PC-9 (cell line): ENCODE measurements around the gene CACNA2D1.

ENCODE experiments used
- EZH2 ChIP-seq: fragments of 200-600 bp; sonication (generic); IDR thresholded peaks from 2 replicates; pipeline ENCODE4 v1.8.0; 2017; ENCODE audit warnings: antibody characterized with exemption, low read depth
- TF ChIP-seq, protein P1 (sequence below): fragments of 200-600 bp; sonication (generic); conservative IDR thresholded peaks from 2 replicates; pipeline ENCODE4 v1.6.1; 2017; ENCODE audit warnings: mixed run types, antibody characterized with exemption, mild to moderate bottlenecking, moderate library complexity

DNA sequence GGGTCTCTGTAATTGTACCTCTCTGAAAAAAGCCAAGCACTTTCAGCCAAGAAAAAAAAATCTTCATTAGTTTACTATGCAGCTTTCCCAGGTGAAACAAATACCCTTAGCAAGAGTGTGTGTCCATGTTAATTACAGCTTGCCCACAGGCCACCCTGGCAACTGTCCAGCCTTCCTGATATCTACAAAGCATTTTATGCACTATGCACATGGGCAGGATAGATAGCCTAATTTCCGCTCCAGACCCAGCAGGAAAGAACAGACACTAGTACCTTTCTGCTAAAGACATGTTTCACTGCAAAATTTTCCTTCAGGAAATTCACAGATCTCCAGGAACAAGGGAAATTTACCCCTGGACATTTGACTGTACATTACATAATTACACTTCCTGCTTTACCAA is 24.4 kb downstream of the CACNA2D1 start:
- TF ChIP-seq, protein P1, sequence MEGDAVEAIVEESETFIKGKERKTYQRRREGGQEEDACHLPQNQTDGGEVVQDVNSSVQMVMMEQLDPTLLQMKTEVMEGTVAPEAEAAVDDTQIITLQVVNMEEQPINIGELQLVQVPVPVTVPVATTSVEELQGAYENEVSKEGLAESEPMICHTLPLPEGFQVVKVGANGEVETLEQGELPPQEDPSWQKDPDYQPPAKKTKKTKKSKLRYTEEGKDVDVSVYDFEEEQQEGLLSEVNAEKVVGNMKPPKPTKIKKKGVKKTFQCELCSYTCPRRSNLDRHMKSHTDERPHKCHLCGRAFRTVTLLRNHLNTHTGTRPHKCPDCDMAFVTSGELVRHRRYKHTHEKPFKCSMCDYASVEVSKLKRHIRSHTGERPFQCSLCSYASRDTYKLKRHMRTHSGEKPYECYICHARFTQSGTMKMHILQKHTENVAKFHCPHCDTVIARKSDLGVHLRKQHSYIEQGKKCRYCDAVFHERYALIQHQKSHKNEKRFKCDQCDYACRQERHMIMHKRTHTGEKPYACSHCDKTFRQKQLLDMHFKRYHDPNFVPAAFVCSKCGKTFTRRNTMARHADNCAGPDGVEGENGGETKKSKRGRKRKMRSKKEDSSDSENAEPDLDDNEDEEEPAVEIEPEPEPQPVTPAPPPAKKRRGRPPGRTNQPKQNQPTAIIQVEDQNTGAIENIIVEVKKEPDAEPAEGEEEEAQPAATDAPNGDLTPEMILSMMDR: no peak
- no peak for TF ChIP-seq EZH2
